SK-N-SH (cell line): ENCODE results near the gene HIGD1B. TPM values are rescaled to one million over a fixed set of nuclear protein-coding genes. Genes with fewer than 3 reads are reported as not detected.

Source experiments
- CTCF ChIA-PET: fragments of 300-600, 350-600 bp; formaldehyde crosslinking; extraction: SDS; loops from one replicate; lab custom pipeline; 2021; lab: Yijun Ruan, JAX
- POLR2A ChIA-PET: fragments of 350-600 bp; sonication (Branson Sonifier 250); formaldehyde crosslinking; extraction: SDS; loops from one replicate; lab custom pipeline; 2020; ENCODE audit warnings: antibody characterized with exemption, inconsistent platforms; lab: Yijun Ruan, JAX
- DNase-seq: peaks from one replicate; pipeline ENCODE4 v3.0.0; 2012
- H2AFZ ChIP-seq: fragments of 200-600 bp; sonication (generic); 2 replicates; pipeline ENCODE4 v1.8.1; 2016; ENCODE audit warnings: antibody characterized with exemption, mild to moderate bottlenecking, low read depth
- H3F3A ChIP-seq: fragments of 200-600 bp; sonication (generic); replicated peaks from 2 replicates; pipeline ENCODE3; 2016; ENCODE audit warnings: antibody characterized with exemption, mild to moderate bottlenecking; ENCODE audit not compliant: insufficient read depth
- H3K27ac ChIP-seq, 2 experiments: fragments of 200-500 bp in 1 of 2; fragments of 200-600 bp in 1 of 2; sonication (Bioruptor generic) in 1 of 2; sonication (generic), shearing (Covaris generic) in 1 of 2; 2 replicates each; pipeline versions ENCODE4 v1.5.1 to v1.6.1; 2014 to 2016; ENCODE audit warnings: low read depth in 2 of 2, inconsistent platforms in 1 of 2, low read length in 1 of 2, mild to moderate bottlenecking in 1 of 2, mixed read lengths in 1 of 2
- H3K27me3 ChIP-seq: fragments of 200-600 bp; sonication (generic), shearing (Covaris generic); 2 replicates; pipeline ENCODE4 v1.6.1; 2016; ENCODE audit warnings: mixed run types; ENCODE audit not compliant: insufficient read depth
- H3K36me3 ChIP-seq, 2 experiments: fragments of 200-500 bp in 1 of 2; fragments of 200-600 bp in 1 of 2; sonication (Bioruptor generic) in 1 of 2; sonication (generic) in 1 of 2; replicated peaks in 1 of 2; 2 replicates each; pipeline versions ENCODE3 to v1.5.1; 2014 to 2016; ENCODE audit warnings: low read length in 1 of 2, mild to moderate bottlenecking in 1 of 2; ENCODE audit not compliant: insufficient read depth in 2 of 2, control insufficient read depth in 1 of 2
- H3K4me1 ChIP-seq, 2 experiments: fragments of 200-500 bp in 1 of 2; fragments of 200-600 bp in 1 of 2; sonication (Bioruptor generic) in 1 of 2; sonication (generic), shearing (Covaris generic) in 1 of 2; 2 replicates each; pipeline versions ENCODE4 v1.5.1 to v1.6.1; 2014 to 2016; ENCODE audit warnings: low read depth in 1 of 2, low read length in 1 of 2, mixed run types in 1 of 2; ENCODE audit not compliant: insufficient read depth in 2 of 2, control insufficient read depth in 1 of 2
- H3K4me2 ChIP-seq: fragments of 200-600 bp; sonication (generic), shearing (Covaris generic); 2 replicates; pipeline ENCODE4 v1.6.1; 2017; ENCODE audit warnings: mixed run types
- H3K4me3 ChIP-seq, 2 experiments: fragments of 200-500 bp in 1 of 2; fragments of 200-600 bp in 1 of 2; sonication (Bioruptor generic) in 1 of 2; sonication (generic), shearing (Covaris generic) in 1 of 2; 2 replicates each; pipeline versions ENCODE4 v1.5.1 to v1.8.1; 2014 to 2016; ENCODE audit warnings: low read depth in 2 of 2, inconsistent platforms in 1 of 2, low read length in 1 of 2, mild to moderate bottlenecking in 1 of 2, mixed read lengths in 1 of 2, moderate library complexity in 1 of 2
- H3K79me2 ChIP-seq: fragments of 200-600 bp; sonication (generic); 2 replicates; pipeline ENCODE4 v1.8.1; 2017; ENCODE audit warnings: mild to moderate bottlenecking; ENCODE audit not compliant: insufficient read depth
- H3K9ac ChIP-seq: fragments of 200-600 bp; sonication (generic); 2 replicates; pipeline ENCODE4 v1.6.1; 2017; ENCODE audit warnings: mixed run types
- H3K9me2 ChIP-seq: fragments of 200-600 bp; sonication (generic); 2 replicates; pipeline ENCODE4 v1.6.1; 2017; ENCODE audit warnings: mixed run types
- H3K9me3 ChIP-seq: fragments of 200-600 bp; sonication (generic); 2 replicates; pipeline ENCODE4 v1.6.1; 2017; ENCODE audit warnings: mixed run types, mild to moderate bottlenecking, moderate library complexity
- H4K20me1 ChIP-seq: fragments of 200-600 bp; sonication (generic); 2 replicates; pipeline ENCODE4 v1.6.1; 2017; ENCODE audit warnings: mild to moderate bottlenecking, mixed run types; ENCODE audit not compliant: insufficient read depth
- FOXJ3 ChIP-seq: sonication (generic); formaldehyde crosslinking; IDR thresholded peaks from 2 replicates; pipeline ENCODE4 v1.5.1; 2020; ENCODE audit warnings: mild to moderate bottlenecking, missing genetic modification reagents
- FOXM1 ChIP-seq: IDR thresholded peaks from 2 replicates; pipeline ENCODE4 v1.4.0; 2012; ENCODE audit warnings: low read depth, mild to moderate bottlenecking
- GABPA ChIP-seq: IDR thresholded peaks from 2 replicates; pipeline ENCODE4 v1.4.0; 2012; ENCODE audit warnings: low read depth, mild to moderate bottlenecking
- NRF1 ChIP-seq: IDR thresholded peaks from 2 replicates; pipeline ENCODE4 v1.6.1; 2012; ENCODE audit warnings: low read depth, mild to moderate bottlenecking, low read length
- PBX3 ChIP-seq: IDR thresholded peaks from 2 replicates; pipeline ENCODE4; 2012
- POLR2AphosphoS5 ChIP-seq: IDR thresholded peaks from 2 replicates; pipeline ENCODE4 v1.6.1; 2012; ENCODE audit warnings: low read depth, low read length
- RAD21 ChIP-seq: IDR thresholded peaks from 2 replicates; pipeline ENCODE4 v1.6.1; 2012; ENCODE audit warnings: mild to moderate bottlenecking, low read length
- RCOR1 ChIP-seq: fragments of 150-350 bp; IDR thresholded peaks from 2 replicates; pipeline ENCODE4 v1.6.1; 2017; ENCODE audit warnings: antibody characterized with exemption, low read length
- REST ChIP-seq: IDR thresholded peaks from 2 replicates; pipeline ENCODE4 v1.6.1; 2012; ENCODE audit warnings: mild to moderate bottlenecking, low read depth, low read length, moderate library complexity
- RXRA ChIP-seq: IDR thresholded peaks from 2 replicates; pipeline ENCODE4 v1.4.0; 2012; ENCODE audit warnings: low read depth, mild to moderate bottlenecking, borderline replicate concordance
- TAF1 ChIP-seq: IDR thresholded peaks from 2 replicates; pipeline ENCODE4 v1.6.1; 2012; ENCODE audit warnings: low read depth, mild to moderate bottlenecking, low read length, moderate library complexity, borderline replicate concordance
- USF1 ChIP-seq: IDR thresholded peaks from 2 replicates; pipeline ENCODE4 v1.4.0; 2012; ENCODE audit warnings: low read depth, borderline replicate concordance
- YY1 ChIP-seq: IDR thresholded peaks from 2 replicates; pipeline ENCODE4 v1.4.0; 2012; ENCODE audit warnings: low read depth, mild to moderate bottlenecking
- WGBS: methylation state at CpG from one replicate; pipeline ENCODE4 v1.1.6; 2017; ENCODE audit warnings: low lambda C conversion rate; 5-methylcytosine and 5-hydroxymethylcytosine counted together
- polyA plus RNA-seq, 3 experiments: library from polyadenylated mRNA; depleted of rRNA; stranded (reverse); fragments of >200 nt; gene quantifications; 2 replicates each; pipeline ENCODE4 v1.2.3, GENCODE V29; 2012
- TF ChIP-seq, protein P1 (sequence below): fragments of 200-600 bp; sonication (generic); IDR thresholded peaks from 2 replicates; pipeline ENCODE4 v1.6.1; 2017; ENCODE audit warnings: antibody characterized with exemption, mild to moderate bottlenecking, moderate library complexity
- TF ChIP-seq, protein P2 (sequence below): IDR thresholded peaks from 2 replicates; pipeline ENCODE4 v1.4.0; 2012; ENCODE audit warnings: low read depth
- TF ChIP-seq, protein P3 (sequence below): IDR thresholded peaks from 2 replicates; pipeline ENCODE4 v1.4.0; 2012; ENCODE audit warnings: low read depth, borderline replicate concordance

HIGD1B gene
- polyA plus RNA-seq, 1 of the 3 experiments (the other 2 are of a cell fraction) = not detected

DNA sequence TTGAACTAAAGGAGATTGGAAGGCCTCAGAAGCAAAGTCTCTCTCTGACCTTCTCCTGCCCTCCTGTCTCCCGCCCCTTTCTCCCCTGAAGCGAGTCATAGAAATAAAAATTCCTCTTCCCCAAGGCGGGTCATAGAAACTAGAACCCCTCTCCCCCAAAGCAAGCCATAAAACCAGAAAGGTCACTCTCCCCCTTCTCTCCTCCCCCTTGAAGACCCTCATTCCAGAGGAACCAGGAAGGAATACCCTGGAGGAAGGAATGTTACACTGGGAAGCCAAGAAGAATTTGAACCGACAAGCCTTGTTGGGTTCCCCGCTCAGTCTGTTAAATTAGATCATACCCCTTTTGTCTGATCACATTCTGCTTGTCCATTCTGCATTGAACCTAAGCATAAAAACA is 14.9 kb upstream of the HIGD1B start:
- 90% methylated on average over 5 of the region's 5 CpGs for WGBS
- ChIA-PET CTCF (interaction anchor here (1.1 to 13.4 kb wide), 2 partner anchors 56 to 266 kb away, joined by 3 to 109 read pairs; no protein-coding TSS in a partner anchor), POLR2A (no interaction called here)
- Histone ChIP-seq H3K9me3 (no peaks in the 10 kb centered on the region), H3K27ac (no peak overlapping the region), H3K9me2 (no peaks in the 10 kb centered on the region), H3K27me3 (no peaks in the 10 kb centered on the region), H3K36me3 (no peaks in the 10 kb centered on the region), H3K9ac (no peak overlapping the region), H3K4me3 (no peak overlapping the region), H3F3A (peaks cover 17% of the 10 kb centered on the region), H2AFZ (no peak overlapping the region), H4K20me1 (peaks cover 6% of the 10 kb centered on the region; the same call in 1 of the 2 replicates), H3K4me1 (peaks cover 2 to 4% of the 10 kb centered on the region in 2 experiments; a peak in 3 of 4 replicates), H3K4me2 (no peak overlapping the region), H3K79me2 (peaks cover 20% of the 10 kb centered on the region)
- no peak for DNase-seq
- TF ChIP-seq RCOR1 (no peak), REST (no peak), NRF1 (no peak)
- TF ChIP-seq, protein P1, sequence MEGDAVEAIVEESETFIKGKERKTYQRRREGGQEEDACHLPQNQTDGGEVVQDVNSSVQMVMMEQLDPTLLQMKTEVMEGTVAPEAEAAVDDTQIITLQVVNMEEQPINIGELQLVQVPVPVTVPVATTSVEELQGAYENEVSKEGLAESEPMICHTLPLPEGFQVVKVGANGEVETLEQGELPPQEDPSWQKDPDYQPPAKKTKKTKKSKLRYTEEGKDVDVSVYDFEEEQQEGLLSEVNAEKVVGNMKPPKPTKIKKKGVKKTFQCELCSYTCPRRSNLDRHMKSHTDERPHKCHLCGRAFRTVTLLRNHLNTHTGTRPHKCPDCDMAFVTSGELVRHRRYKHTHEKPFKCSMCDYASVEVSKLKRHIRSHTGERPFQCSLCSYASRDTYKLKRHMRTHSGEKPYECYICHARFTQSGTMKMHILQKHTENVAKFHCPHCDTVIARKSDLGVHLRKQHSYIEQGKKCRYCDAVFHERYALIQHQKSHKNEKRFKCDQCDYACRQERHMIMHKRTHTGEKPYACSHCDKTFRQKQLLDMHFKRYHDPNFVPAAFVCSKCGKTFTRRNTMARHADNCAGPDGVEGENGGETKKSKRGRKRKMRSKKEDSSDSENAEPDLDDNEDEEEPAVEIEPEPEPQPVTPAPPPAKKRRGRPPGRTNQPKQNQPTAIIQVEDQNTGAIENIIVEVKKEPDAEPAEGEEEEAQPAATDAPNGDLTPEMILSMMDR = peak; percentile 24; the same call in 1 of the 2 replicates
- TF ChIP-seq, all 33 proteins: peak for 1

GRCh38 chr17:44837196-44837595 is 10.5 kb upstream of the HIGD1B start:
- Histone ChIP-seq H3K9me2 (no peaks in the 10 kb centered on the region), H3K36me3 (no peaks in the 10 kb centered on the region), H3K4me3 (no peak overlapping the region), H4K20me1 (no peaks in the 10 kb centered on the region), H2AFZ (no peak overlapping the region), H3K9me3 (no peaks in the 10 kb centered on the region), H3K9ac (no peak overlapping the region), H3K4me1 (no peaks in the 10 kb centered on the region), H3F3A (peaks cover 7% of the 10 kb centered on the region), H3K27me3 (no peaks in the 10 kb centered on the region), H3K79me2 (no peaks in the 10 kb centered on the region), H3K4me2 (no peak overlapping the region), H3K27ac (no peak overlapping the region)
- WGBS = 58% methylated on average over 2 of the region's 2 CpGs
- CTCF ChIA-PET = interaction anchor here (0.8 to 13.4 kb wide), 3 partner anchors 11 to 60 kb away, joined by 3 to 109 read pairs (median 3); no protein-coding TSS in a partner anchor
- POLR2A ChIA-PET = interaction anchor here (0.7 kb wide), 1 partner anchor 57 kb away, joined by 3 read pairs; no protein-coding TSS in a partner anchor
- no peak for DNase-seq
- TF ChIP-seq RXRA (no peak), TAF1 (no peak), YY1 (no peak), USF1 (no peak), GABPA (no peak), RAD21 (no peak), POLR2AphosphoS5 (no peak), PBX3 (no peak), FOXJ3 (CRISPR knock-in tag) (no peak), FOXM1 (no peak)
- TF ChIP-seq, protein P2, sequence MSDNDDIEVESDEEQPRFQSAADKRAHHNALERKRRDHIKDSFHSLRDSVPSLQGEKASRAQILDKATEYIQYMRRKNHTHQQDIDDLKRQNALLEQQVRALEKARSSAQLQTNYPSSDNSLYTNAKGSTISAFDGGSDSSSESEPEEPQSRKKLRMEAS = no peak
- TF ChIP-seq, protein P3, sequence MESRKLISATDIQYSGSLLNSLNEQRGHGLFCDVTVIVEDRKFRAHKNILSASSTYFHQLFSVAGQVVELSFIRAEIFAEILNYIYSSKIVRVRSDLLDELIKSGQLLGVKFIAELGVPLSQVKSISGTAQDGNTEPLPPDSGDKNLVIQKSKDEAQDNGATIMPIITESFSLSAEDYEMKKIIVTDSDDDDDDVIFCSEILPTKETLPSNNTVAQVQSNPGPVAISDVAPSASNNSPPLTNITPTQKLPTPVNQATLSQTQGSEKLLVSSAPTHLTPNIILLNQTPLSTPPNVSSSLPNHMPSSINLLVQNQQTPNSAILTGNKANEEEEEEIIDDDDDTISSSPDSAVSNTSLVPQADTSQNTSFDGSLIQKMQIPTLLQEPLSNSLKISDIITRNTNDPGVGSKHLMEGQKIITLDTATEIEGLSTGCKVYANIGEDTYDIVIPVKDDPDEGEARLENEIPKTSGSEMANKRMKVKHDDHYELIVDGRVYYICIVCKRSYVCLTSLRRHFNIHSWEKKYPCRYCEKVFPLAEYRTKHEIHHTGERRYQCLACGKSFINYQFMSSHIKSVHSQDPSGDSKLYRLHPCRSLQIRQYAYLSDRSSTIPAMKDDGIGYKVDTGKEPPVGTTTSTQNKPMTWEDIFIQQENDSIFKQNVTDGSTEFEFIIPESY = no peak
